ENCODE results near the gene PRTFDC1. TPM values are rescaled to one million over a fixed set of nuclear protein-coding genes. Genes with fewer than 3 reads are reported as not detected.
"Not testable (repeated sequence)": the region's sequence is repeated elsewhere in the genome, so short reads cannot be mapped to it uniquely, and the experiment has no call there.

PRTFDC1 gene
- total RNA-seq, 1 donor from 2014 or later, result 1.5 TPM

GRCh38 chr10:24929904-24930303 lies 22.5 kb downstream of the PRTFDC1 start:
- no peak overlapping the region for H3K4me3 ChIP-seq
- H3K27me3 ChIP-seq (ENCODE audit: low read depth), result no peaks in the 10 kb centered on the region
- peaks cover 2% of the 10 kb centered on the region for H3K9me3 ChIP-seq (replicated peaks)
- peaks cover 13% of the 10 kb centered on the region for H3K4me1 ChIP-seq
- no peaks in the 10 kb centered on the region for H3K36me3 ChIP-seq
- no peak for DNase-seq
- TF ChIP-seq CTCF (IDR thresholded peaks at IDR 0.05; ENCODE audit: borderline replicate concordance), result no peak
- intact Hi-C loops (cut with micrococcal nuclease), result no loop called here
- peak overlapping the region; percentile 34 for H3K27ac ChIP-seq (replicated peaks)

- intact Hi-C loops (cut with micrococcal nuclease), result no loop called here
- no peak for TF ChIP-seq CTCF (IDR thresholded peaks at IDR 0.05; ENCODE audit: borderline replicate concordance)
- H3K4me3 ChIP-seq, result no peak overlapping the region
Observed at GRCh38 chr10:24929056-24929544, 23.3 kb downstream of the PRTFDC1 start.

GRCh38 chr10:24928163-24928562 lies 24.2 kb downstream of the PRTFDC1 start:
- no peak for DNase-seq
- H3K9me3 ChIP-seq (replicated peaks), result peaks cover 7% of the 10 kb centered on the region
- H3K4me3 ChIP-seq, result no peak overlapping the region
- H3K27me3 ChIP-seq (ENCODE audit: low read depth), result no peaks in the 10 kb centered on the region
- intact Hi-C loops (cut with micrococcal nuclease), result no loop called here
- TF ChIP-seq CTCF (IDR thresholded peaks at IDR 0.05; ENCODE audit: borderline replicate concordance), result no peak
- peaks cover 13% of the 10 kb centered on the region for H3K4me1 ChIP-seq
- H3K27ac ChIP-seq (replicated peaks), result no peak overlapping the region
- no peaks in the 10 kb centered on the region for H3K36me3 ChIP-seq

More at GRCh38 chr10:24929056-24929544, 23.3 kb downstream of the PRTFDC1 start:
- Histone ChIP-seq H3K36me3 (no peaks in the 10 kb centered on the region), H3K9me3 (replicated peaks) (peaks cover 7% of the 10 kb centered on the region), H3K27me3 (ENCODE audit: low read depth) (no peaks in the 10 kb centered on the region), H3K4me1 (peaks cover 13% of the 10 kb centered on the region), H3K27ac (replicated peaks) (peak overlapping the region; percentile 34)
- DNase-seq, result no peak

GRCh38 chr10:24926557-24926956 lies 25.8 kb downstream of the PRTFDC1 start:
- Histone ChIP-seq H3K27me3 (ENCODE audit: low read depth) (no peaks in the 10 kb centered on the region), H3K4me1 (peaks cover 14% of the 10 kb centered on the region), H3K27ac (replicated peaks) (no peak overlapping the region), H3K36me3 (no peaks in the 10 kb centered on the region), H3K9me3 (replicated peaks) (peaks cover 7% of the 10 kb centered on the region), H3K4me3 (no peak overlapping the region)
- intact Hi-C loops (cut with micrococcal nuclease), result no loop called here
- DNase-seq, result no peak
- no peak for TF ChIP-seq CTCF (IDR thresholded peaks at IDR 0.05; ENCODE audit: borderline replicate concordance)

- Histone ChIP-seq H3K9me3 (replicated peaks) (peaks cover 7% of the 10 kb centered on the region), H3K27ac (replicated peaks) (no peak overlapping the region), H3K36me3 (no peaks in the 10 kb centered on the region), H3K27me3 (ENCODE audit: low read depth) (no peaks in the 10 kb centered on the region), H3K4me3 (no peak overlapping the region), H3K4me1 (peaks cover 22% of the 10 kb centered on the region)
- no peak for TF ChIP-seq CTCF (IDR thresholded peaks at IDR 0.05; ENCODE audit: borderline replicate concordance)
- intact Hi-C loops (cut with micrococcal nuclease), result no loop called here
- DNase-seq, result no peak
Observed at GRCh38 chr10:24925799-24926198, 26.6 kb downstream of the PRTFDC1 start.

- H3K9me3 ChIP-seq (replicated peaks); H3K27ac ChIP-seq (replicated peaks); H3K27me3 ChIP-seq (ENCODE audit: low read depth); H3K4me3 ChIP-seq; DNase-seq; H3K36me3 ChIP-seq; intact Hi-C loops (cut with micrococcal nuclease): not testable (repeated sequence)
- H3K4me1 ChIP-seq, result peaks cover 16% of the 10 kb centered on the region
Observed at GRCh38 chr10:24924483-24924882, 27.9 kb downstream of the PRTFDC1 start.

GRCh38 chr10:24922222-24922868 lies 30.1 kb downstream of the PRTFDC1 start:
- intact Hi-C loops (cut with micrococcal nuclease); H3K4me3 ChIP-seq; H3K27me3 ChIP-seq (ENCODE audit: low read depth); DNase-seq; H3K27ac ChIP-seq (replicated peaks); H3K36me3 ChIP-seq: not testable (repeated sequence)
- peaks cover 15% of the 10 kb centered on the region for H3K9me3 ChIP-seq (replicated peaks)
- peaks cover 10% of the 10 kb centered on the region for H3K4me1 ChIP-seq
